Hippocampal formation (tissue), 2 donors: ENCODE results near the gene TPX2.
A peak's percentile ranks its signal among the peaks of the same experiment; 100 is the strongest.

Experiments used
- DNase-seq, 2 donors: peaks; one replicate each; lab custom pipeline; 2025; lab: John Stamatoyannopoulos, UW

The TPX2 gene

DNA sequence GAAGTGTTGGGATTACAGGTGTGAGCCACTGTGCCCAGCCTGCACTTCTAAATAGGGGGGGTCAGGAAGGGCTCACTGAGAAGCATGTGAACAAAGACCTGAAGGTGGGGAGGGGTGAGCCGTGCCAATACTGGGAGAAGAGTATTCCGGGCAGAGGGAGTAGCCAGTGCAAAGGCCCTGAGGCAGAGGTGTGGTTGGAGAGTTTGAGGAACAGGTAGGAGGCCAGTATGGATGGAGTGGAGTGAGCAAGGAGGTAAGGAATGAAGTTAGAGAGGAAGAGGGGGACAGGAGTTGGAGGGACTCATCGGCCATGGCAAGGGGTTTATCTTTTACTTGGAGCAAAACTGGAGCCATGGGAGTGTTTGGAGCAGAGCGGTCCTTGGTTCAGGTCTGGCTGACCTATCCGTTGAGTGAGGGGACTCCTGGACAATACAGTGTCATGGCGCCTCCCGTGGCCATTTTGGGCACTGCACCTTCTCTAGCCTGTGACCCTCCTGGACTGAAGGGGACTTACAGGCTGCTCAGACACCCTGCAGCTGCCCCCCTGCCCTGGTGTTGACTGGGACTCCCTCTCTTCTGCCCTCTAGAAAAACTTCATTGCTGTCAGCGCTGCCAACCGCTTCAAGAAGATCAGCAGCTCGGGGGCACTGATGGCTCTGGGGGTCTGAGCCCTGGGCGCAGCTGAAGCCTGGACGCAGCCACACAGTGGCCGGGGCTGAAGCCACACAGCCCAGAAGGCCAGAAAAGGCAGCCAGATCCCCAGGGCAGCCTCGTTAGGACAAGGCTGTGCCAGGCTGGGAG is 94.2 kb downstream of the TPX2 start:
- peak in 1 of 2 donors; percentile 5 for DNase-seq

DNA sequence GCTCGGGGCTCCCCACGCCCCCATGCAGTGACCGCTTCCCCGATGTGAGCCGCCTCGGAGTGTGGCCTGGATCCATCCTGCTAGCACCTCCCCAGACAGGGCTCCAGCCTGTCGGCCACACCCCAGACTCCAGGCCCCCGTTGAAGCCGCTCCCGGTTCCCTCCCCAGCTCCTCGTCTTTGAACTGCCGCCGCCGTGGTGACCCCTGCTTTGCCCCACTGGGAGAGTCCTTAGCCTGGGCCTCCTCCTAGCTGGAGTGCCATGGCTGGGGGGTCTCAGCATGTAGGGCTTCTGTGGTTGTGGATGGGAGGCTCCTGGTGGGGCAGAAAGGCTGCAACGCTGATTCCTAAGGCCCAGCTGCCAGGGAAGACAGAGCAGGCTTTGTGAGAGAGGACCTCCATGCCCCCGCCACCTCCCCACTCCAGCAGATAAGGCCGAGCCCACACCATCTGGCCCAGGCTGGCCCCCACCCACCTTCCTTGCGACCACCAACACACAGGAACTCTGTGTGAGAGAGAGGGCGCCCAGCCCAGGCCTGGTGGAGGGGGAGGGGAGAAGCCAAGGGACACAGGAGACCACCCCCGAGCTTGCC is 94.9 kb downstream of the TPX2 start:
- no peak for DNase-seq

DNA sequence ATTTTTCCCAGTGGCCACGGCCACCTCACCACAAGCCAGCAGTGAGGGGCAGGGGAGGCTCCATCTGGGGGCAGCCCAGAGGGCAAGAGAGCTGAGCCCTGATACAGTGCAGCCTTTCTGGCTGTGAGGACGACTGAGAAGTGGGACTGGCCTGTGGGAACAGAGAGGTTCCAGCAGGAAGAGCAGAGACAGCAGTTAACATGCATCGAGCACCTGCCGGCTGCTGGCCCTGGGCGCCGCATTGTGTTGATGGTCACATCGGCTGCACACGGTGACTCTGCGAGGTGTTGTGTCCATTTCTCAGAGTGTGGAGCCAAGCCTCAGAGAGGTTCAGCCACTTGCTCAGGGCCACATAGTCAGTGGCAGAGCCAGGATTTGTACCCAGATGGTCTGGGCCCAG is 96.5 kb downstream of the TPX2 start:
- no peak for DNase-seq

DNA sequence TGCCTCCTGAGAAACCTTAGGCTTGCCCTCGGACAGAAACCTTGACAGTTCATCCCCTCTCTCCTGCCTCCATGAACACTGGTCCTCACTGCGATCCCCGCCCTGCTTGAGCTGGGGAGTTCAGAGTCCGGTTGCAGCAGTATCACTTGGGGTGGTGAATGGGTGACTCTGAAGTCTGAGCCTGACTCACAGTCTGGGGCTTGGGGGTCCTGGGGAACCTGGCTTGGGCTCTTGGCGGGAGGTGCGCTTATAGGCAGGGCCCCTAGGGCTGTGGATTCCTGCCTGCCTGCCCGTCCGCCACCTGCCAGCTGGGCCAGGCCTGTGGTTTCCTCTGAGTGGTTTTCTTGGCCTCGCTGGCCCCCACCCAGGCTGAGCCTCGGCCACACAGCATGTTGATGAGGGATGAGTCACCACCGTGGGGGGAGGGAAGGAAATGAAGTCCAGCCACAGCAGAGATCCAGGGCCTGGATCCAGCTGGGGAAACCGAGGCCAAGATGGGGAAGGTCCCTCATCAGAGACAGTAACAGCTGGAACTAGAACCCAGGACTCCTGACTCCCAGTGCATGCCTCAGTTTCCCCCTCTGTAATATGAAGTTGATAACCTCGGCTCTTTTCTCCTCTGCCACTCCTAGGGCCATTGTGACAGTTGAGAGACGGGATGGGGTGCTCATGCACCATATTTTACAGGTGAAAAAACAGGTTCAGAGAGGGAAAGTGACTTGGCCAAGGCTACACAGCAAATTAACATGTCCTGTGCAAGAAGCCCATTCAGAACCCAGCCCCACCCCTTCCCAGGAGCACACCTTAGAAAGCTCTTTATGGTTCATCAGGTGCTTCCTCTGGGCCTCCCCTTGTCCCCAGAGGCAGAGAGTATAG is 97.1 kb downstream of the TPX2 start:
- DNase-seq = peak; percentile 9 to 47

DNA sequence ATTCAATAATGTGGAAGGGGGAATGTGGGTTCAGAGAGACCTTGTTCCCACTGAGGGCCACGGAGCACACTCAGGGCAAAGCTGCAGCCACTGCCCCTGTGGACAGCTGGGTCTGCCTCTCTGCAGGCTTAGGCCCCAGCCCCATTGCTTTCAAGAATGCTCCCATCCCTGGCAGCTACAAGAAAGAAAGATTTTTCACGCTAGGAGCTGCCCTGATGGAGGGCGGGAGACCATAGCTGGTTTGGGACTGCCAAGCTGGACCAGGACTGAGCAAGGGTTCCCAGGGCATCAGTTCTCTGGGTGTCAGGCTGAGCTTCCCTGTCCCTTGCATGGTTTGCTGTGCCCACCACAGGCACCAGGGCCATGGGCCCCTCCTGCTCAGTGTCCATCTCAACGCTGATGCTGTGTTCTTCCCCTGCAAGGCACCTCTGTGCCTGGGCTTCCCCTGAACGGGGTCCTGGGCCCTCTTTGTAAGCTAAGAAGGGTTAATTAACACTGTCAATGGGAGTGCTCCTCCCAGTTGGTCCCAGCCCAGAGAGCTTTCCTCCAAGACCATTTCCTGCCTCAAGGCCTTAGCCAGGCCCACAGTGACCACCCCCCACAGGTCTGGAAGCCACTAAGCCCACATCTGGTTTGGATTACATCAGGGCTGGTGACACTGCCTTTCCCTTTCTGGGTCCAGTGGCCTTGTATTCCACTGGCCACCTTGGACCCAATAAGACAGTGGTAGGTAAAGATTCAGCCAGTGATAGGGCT is 97.9 kb downstream of the TPX2 start:
- no peak for DNase-seq

DNA sequence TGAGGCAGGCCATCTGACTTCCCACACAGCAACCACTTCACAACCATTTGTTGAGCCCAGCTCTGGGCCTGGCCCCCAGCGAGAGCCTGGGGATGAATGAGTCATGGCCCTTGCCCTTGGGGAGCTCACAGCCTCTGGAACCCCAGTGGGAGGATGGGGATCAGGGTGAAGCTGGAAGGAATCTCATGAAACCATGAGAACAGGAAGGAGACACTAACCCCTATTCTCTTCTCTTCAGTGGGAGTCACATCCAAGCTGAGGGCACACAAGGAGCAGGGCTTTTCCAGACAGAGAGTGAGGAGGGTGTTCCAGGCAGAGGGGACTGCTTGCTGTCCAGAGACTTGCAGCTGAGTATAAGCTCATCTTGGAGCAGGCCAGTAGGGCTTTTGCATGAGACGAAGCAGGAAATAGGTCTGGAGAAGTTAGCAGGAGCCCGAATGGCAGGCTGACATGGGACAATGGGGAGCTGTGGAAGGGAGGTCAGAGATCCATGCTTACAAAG is 98.9 kb downstream of the TPX2 start:
- no peak for DNase-seq

DNA sequence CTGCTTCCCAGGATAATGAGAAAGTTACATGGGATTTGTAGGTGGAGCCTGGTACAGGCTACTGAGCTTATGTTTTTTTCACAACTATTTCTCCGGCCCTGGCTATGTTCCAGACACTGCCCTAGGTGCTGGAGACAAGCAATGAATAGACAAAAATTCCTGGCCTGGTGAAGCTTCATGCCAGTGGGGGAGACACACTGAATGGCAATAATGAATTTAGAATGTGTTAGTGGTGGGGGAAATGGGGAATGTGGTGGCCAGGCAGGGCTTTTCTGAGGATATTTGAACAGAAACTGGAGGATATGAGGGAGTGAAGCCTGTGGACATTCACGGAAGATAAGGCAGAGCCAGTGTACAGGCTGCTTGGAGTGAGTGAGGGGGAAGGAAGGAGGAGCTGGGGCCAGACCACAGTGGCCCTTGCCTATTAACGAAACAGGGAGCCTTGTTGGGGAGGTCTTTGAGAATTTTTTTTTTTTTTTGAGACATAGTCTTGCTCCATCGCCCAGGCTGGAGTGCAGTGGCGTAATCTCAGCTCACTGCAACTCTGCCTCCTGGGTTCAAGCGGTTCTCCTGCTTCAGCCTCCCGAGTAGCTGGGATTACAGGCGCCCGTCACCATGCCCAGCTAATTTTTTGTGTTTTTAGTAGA is 99.7 kb downstream of the TPX2 start:
- no peak for DNase-seq

DNA sequence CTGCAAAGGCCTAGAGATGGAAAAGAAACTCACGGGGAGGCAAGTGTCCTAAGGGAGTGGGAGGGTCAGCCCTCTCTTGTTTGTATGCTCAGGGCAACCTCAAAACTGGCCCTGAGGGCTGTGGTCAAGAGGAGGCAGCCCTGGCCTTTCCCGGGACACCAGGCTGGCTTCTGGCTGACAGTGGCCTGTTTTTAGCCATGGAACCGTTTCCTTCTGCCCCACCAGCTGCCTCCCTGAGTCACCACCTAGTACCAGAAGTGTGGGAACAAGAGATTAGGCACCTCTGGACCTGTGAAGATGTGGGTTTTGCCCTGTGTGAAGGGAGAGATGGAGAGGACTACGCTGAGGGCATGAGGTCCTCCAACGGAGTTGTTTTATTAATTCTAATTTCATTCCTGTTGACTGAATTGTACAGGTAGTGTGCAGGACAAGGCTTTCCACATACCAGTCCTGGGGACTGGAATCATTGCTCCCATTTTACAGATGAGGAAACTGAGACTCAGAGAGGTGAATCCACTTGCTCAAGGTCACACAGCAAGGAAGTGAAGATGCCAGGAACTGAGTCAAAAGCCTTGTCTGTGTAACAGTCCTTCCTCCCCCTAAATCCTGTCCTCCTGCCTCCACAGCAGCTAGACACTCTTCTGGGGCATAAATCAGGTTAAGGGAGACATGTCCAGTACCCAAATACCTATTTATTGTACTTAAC is 100.8 kb downstream of the TPX2 start:
- DNase-seq = no peak

DNA sequence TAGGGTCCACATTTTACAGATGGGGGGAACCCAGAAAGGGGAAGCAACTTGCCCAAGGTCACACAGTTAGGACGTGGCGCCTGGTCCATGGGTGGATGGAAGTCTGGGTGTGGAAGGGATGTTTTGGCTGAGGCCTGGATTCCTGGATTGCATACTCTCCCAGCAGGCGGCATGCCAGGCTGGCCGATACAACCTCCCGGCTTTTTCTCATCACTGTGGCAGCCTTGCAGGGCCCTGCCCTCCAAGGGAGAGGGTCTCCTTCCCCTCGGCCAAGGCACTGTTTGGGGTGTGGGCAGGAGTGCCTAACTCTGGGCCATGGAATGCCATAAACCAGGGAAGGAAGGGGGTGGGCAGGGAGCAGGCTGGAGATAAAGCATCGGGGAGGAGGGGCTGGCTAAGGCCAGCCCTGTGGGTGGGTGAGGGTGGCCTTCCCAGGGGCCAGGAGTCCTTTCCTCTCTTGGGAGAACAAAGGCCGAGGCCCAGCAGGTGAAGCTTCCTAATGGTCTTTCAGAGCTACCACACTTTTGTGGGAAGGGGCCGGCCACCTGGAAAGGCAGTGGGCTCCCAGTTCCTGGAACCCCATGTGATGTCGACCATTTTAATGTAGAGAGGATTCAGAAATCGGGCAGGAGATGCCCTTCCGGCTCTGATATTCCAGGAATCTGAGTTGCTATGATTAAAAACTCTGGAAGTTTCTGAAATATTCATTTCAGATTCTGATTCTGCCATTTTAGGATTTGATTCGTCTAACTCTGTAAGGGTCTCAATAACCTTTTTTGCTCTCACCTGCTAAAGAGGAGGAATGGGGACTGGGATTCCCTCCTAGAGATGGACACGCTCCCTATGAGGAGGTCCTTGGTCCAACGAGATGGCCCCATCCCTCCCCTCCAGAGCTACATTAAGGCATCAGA is 102.1 kb downstream of the TPX2 start:
- no peak for DNase-seq

DNA sequence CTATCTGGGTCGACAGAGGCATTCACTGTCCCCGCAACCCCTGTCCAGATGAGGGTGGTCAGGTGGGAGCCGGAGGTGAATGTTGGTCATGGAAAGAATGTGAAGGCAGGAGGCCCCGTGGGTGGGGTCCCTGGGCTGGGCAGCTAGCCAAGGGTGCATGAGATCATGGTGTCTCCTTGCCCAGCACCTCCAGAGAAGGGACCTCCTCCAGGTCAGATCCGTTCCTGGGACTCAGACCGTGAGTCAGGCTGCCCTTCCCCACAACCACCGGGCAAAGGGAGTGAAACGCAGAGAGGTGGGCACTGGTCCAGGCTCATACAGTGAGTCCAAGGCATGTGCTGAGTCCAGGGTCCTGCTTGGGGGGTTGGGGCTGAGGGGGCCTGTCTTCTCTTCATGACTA is 102.8 kb downstream of the TPX2 start:
- no peak for DNase-seq

DNA sequence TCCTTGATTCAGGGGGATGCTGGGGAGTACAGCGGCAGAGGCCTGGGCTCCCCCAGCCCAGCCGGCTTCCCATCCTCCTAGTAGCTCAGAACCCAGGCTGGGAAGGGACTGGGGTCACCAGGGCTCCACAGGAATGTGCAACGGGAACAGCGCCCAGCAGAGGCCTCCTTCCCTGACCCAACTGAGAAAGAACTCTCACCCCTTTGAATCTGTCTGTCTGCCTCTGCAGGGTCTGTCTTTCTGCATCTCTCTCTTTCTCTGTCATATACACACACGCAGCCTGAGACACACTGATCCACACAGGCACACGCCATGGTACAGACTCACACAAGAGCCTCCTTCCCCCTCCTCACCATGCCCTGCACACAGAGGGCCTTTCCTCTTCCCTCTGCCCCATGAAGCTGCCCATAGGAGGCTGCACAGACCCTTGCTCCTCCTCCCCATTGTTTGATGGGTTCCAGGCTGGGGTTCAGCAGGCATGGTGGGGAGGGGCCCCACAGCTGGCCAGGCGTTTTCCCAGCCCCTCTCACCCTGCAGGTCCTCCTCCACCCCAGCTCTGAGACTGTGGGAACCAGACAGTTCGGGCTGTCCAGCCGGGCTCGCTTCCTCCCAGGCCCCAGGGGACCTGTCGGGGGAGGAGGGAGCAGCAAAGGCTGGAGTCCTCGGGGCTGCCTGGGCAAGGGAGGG is 103.5 kb downstream of the TPX2 start:
- no peak for DNase-seq

DNA sequence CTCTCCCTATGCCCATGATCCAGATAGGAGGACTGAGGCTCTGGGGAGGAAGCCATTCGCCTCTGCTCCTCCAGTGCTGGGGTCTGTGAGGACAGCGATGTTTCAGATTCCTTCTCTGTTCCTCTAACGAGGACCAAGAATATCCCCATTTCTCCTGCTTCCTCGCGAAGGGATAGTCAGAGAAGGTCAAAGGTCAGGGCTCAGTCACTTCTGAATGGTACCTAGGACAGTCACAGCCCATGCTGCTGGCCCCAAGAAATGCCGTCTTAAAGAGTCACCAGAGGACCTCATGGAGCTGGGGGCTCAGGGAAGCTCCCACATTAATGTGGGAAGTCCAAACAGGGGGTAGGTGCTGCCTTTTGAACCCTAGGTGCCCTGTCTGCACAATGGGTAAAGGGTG is 104.2 kb downstream of the TPX2 start:
- no peak for DNase-seq

DNA sequence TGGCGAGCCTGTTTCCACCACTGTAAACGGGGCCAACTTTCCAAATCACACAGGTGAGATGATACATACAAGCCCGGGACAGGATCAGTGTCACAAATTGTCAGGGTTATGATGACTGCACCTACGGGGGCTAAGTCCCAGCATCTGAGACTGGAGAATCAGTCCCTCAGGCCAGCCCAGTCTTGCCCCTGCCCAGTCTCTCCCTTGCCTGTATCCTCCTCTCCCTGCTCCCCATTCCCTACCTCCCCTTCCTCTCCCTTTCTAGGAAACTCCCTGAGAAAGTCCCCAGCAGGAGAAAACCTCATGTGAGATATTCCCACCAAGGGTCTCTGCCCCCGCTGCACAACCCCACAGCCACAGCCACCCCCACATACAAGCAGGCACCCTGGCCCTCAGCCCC is 104.8 kb downstream of the TPX2 start:
- DNase-seq = no peak

DNA sequence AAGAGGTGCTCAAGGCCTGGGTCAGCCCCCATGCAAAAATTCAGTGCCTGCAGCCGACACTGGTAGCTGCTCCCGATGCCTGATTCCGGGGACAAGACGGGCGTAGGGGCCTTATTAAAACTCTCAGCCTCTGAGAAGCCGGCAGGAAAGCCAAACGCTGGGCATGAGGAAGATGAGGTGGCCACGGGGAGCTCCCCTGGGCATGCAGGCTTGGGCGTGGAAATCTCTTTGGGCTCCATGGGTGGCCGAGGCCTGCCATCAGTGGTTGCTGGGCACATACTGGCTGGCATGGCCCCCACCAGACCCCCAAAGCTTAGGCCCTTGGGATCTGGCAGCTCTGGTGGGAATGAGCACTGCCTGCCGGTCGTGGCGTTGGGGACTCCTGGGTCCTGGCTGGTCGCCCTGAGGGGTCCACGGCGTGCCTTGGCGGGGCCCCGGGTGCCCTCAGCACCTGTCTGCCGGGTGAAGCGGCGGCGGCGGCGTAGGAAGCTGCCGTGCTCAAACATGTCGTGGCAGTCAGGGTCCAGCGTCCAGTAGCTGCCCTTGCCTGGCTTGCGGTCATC is 105.7 kb downstream of the TPX2 start:
- DNase-seq = no peak

DNA sequence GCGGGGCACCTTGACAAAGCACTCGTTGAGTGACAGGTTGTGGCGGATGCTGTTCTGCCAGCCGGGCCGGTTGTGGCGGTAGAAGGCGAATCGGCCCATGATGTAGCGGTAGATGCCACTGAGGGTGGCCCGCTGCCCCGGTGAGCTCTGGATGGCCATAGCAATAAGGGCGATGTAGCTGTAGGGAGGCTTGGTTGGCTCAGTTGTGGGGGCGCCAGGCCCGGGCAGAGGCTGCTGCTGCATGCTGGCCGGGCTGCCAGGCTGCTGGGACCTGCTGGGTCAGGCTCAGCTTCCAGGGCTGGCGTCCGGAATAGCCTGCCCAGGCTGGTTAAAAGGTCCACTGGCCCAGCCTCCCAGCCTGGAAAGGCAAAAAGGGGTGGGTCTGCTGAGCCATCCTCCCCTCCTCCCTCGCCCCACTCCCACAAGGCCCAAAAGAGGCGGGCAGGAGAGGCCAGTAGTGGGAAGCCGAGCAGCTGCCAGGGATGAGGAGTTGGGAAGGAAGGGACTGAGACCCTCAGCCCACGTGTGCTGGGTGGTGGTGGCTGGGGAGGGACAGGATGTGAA is 106.3 kb downstream of the TPX2 start, which contains the start of gene FOXS1:
TSS of gene FOXS1 (minus strand) at position 305 of the 564 bp plus-strand sequence. CDS start at position 243, 62 bp downstream.
- peak in 1 of 2 donors; percentile 8 for DNase-seq

DNA sequence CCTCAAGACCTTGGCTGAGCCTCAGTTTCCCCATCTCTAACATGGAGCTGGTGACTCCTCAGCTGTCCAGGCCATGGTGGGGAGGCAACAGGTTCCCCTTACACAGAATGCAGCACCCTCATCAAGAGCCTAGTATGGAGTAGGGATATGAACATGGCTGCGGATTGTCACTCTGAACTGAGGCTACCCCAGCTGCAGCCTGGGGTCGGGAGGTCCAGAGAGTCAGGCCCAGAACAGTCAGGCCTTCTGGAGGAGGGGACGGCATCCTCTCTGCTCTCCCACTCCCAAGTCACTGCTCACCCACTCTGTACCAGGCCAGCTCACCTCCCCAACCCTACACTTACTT is 107.7 kb downstream of the TPX2 start:
- no peak for DNase-seq

DNA sequence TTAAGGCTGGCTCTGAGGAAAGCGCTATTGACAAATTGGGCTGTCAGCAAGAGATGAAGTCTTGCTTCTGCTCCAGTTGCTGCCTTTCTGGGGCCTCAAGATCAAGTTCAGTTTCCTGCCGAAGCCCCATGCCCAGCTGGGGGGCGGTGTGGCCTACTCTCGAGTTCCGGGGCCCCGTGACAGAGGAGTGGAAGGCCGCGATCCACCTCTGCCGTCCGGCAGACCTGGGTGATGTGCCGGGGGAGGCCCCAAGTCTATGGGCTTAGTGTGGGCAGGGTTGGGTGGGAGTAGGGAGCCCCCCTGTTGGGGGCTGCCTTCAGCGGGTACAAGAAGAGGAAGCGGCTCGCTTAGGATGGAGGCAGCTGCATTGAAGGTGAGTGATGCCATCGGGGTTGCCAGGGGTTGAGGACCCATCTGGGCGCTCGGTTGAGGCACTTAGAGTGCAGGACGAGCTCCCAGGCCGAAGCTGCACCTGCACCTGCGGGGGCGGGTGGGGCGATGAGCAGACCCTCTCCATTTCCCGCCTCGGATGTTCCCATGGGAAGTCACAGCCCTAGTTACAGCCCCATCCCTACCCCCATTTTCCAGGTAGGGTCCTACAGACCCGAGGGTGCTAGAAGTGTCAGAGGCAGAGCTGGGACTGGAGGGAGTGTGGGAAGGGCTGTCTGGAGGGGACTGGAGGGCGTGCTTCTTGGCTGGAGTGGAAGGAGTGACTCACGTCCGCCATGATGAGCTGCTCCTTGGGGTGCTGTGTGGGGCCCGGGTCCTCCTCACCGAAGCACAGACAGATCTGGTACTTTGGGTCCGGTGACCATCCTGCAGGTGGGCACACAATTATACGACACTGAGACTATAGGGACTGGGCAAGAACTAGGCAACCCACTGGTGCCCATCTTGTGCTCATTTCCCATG is 109.3 kb downstream of the TPX2 start:
- no peak for DNase-seq
